Right lobe of liver (tissue), 6 donors: ENCODE data around the gene CACNB4. TPM values are rescaled to one million over a fixed set of nuclear protein-coding genes. Genes with fewer than 3 reads are reported as not detected.
"Not testable (repeated sequence)": the region's sequence is repeated elsewhere in the genome, so short reads cannot be mapped to it uniquely, and the experiment has no call there.

ENCODE experiments used
- ATAC-seq, 4 donors: fragments of 200-7000 bp; cut with Tn5 transposase; one replicate each; pipeline ENCODE4 v1.9.1; 2020; ENCODE audit warnings: mild to moderate bottlenecking in 4 of 4, moderate library complexity in 4 of 4
- DNase-seq, 3 donors: peaks; one replicate each; pipeline ENCODE4 v3.0.0-alpha.2; 2020
- H3K27ac ChIP-seq, 3 donors: fragments of 200-600 bp; one replicate each; pipeline ENCODE4 v1.8.0; 2022
- H3K27me3 ChIP-seq, 2 donors: fragments of 200-600 bp; one replicate each; pipeline ENCODE4 v1.8.0; 2022
- H3K36me3 ChIP-seq, 4 donors: fragments of 200-600 bp; sonication (generic) in 1 of 4; one replicate each; pipeline versions ENCODE4 v1.5.1 to v1.8.0; 2017 to 2022; ENCODE audit warnings: control low read depth in 1 of 4
- H3K4me1 ChIP-seq, 4 donors: fragments of 200-600 bp; sonication (generic) in 1 of 4; one replicate each; pipeline versions ENCODE4 v1.5.1 to v1.8.0; 2017 to 2022; ENCODE audit warnings: control low read depth in 1 of 4
- H3K4me3 ChIP-seq, 3 donors: fragments of 200-600 bp; one replicate each; pipeline ENCODE4 v1.8.0; 2022
- H3K9me3 ChIP-seq, 4 donors: fragments of 200-600 bp; sonication (generic) in 1 of 4; one replicate each; pipeline versions ENCODE4 v1.5.1 to v1.8.0; 2017 to 2022; ENCODE audit warnings: control low read depth in 1 of 4
- POLR2A ChIP-seq: fragments of 450-650 bp; IDR thresholded peaks from one replicate; pipeline ENCODE4 v1.6.1; 2017; ENCODE audit warnings: antibody characterized with exemption, mild to moderate bottlenecking
- WGBS: methylation state at CpG from one replicate; pipeline ENCODE4 v1.1.6; 2018; ENCODE audit warnings: low coverage, low lambda C conversion rate; ENCODE audit not compliant: insufficient coverage; ENCODE audit errors: missing lambda C conversion rate; 5-methylcytosine and 5-hydroxymethylcytosine counted together
- intact Hi-C, 2 donors: fragments of 100-400 bp; cut with DNase I; formaldehyde crosslinking; loops; one replicate each; pipeline versions ENCODE4 v1.11.2 to v1.14.1; 2022
- total RNA-seq, 6 experiments: library from RNA; depleted of rRNA in 2 of 6; stranded (reverse); fragments of >200 nt in 2 of 6; fragmentation: NEBNext Ultra II Directional in 3 of 6; extraction: Animal tissue kit (Norgen Biotek cat#: 25700) in 3 of 6; gene quantifications; one replicate each; pipeline versions ENCODE4 v1.1.0 to v1.2.4, GENCODE V29; 2016 to 2023
- TF ChIP-seq, protein P1 (sequence below), 4 donors: fragments of 200-600 bp in 3 of 4; fragments of 450-650 bp in 1 of 4; IDR thresholded peaks; one replicate each; pipeline versions ENCODE4 v1.5.1 to v1.8.0; 2016 to 2022; ENCODE audit warnings: antibody characterized with exemption in 4 of 4, mild to moderate bottlenecking in 2 of 4
- donor health status: DM: no; HTN: yes; CAD: no.
- donor health status: DM: no; HTN: no; CAD: no.
- donor health status: DM: no; HTN: no; CAD: no.
- donor health status: DM: no; HTN: yes; CAD: no.
- donor health status: DM: no; HTN: yes; CAD: no.

CACNB4 gene
- total RNA-seq, 6 experiments from 2014 or later, result 0.06 to 0.49 (median 0.25) TPM

DNA sequence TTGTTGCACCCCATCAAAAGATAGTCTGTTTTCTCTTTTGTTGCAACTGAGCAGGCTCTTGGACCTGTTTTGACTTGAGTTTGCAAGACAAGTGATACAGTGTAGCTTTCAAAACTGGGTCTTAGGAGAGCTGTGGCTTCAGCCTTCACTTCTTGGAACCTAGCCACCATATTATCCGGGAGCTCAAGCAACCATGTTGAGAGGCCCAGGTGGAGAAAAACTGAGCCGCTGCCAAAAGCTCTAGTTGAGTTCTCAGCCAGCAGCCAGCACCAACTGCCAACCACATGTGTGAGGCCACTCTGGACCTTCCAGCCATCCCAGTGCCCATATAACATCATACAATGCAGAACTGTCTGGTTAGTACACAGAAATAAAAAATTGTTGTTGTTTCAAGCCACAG is 5.4 kb downstream of the CACNB4 start:
- WGBS, result 67% methylated on average over 1 of the region's 2 CpGs
- Histone ChIP-seq H3K4me1 (peaks cover 0 to 10% (median 0%) of the 10 kb centered on the region in 4 donors), H3K27ac (no peak overlapping the region), H3K36me3 (no peaks in the 10 kb centered on the region), H3K4me3 (no peak overlapping the region), H3K27me3 (no peaks in the 10 kb centered on the region), H3K9me3 (no peaks in the 10 kb centered on the region)
- intact Hi-C loops, result no loop called here
- TF ChIP-seq, protein P1, sequence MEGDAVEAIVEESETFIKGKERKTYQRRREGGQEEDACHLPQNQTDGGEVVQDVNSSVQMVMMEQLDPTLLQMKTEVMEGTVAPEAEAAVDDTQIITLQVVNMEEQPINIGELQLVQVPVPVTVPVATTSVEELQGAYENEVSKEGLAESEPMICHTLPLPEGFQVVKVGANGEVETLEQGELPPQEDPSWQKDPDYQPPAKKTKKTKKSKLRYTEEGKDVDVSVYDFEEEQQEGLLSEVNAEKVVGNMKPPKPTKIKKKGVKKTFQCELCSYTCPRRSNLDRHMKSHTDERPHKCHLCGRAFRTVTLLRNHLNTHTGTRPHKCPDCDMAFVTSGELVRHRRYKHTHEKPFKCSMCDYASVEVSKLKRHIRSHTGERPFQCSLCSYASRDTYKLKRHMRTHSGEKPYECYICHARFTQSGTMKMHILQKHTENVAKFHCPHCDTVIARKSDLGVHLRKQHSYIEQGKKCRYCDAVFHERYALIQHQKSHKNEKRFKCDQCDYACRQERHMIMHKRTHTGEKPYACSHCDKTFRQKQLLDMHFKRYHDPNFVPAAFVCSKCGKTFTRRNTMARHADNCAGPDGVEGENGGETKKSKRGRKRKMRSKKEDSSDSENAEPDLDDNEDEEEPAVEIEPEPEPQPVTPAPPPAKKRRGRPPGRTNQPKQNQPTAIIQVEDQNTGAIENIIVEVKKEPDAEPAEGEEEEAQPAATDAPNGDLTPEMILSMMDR (IDR thresholded peaks at IDR 0.05), result no peak
- no peak for TF ChIP-seq POLR2A
- DNase-seq (no peak), ATAC-seq (no peak)

DNA sequence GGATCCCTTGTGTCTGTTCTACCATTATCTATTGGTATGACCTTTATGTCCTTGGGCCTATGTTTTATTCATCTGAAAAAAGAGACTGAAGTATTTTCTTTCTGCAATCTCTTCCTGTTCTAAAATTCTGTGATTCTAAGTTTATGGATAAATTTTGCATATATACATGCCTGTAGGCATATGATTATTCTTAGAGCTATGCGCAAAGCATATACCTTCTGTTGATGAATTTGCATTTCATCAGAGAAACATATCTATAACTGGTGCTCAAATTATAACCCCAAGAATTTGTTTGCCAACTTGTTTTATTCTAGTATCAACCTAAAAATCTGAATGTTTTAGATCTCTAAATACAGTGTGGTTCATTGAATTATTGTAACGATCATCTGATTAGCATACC is 6.7 kb downstream of the CACNB4 start:
- Histone ChIP-seq H3K4me3 (no peak overlapping the region), H3K36me3 (no peaks in the 10 kb centered on the region), H3K9me3 (no peaks in the 10 kb centered on the region), H3K27me3 (no peaks in the 10 kb centered on the region), H3K27ac (no peak overlapping the region), H3K4me1 (no peaks in the 10 kb centered on the region)
- WGBS, result 93% methylated on average over 2 of the region's 2 CpGs
- DNase-seq, result no peak
- intact Hi-C loops, result no loop called here
- TF ChIP-seq, protein P1 (IDR thresholded peaks at IDR 0.05), result no peak
- no peak for TF ChIP-seq POLR2A
- no peak for ATAC-seq

DNA sequence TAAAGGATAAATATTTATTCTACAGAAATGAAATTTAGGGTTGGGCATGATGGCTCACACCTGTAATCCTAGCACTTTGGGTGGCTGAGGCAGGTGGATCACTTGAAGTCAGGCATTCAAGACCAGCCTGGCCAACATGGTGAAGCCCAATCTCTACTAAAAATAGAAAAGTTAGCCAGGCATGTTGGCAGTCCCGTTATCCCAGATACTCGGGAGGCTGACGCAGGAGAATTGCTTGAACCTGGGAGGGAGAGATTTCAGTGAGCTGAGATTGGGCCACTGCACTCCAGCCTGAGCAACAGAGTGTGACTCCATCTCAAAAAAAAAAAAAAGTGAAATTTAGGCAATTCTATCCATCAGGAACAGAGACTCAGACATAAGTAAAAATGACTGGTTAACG is 8.1 kb downstream of the CACNB4 start:
- H3K4me1 ChIP-seq, H3K9me3 ChIP-seq, H3K27me3 ChIP-seq, H3K4me3 ChIP-seq, DNase-seq, ATAC-seq, intact Hi-C loops, H3K36me3 ChIP-seq, H3K27ac ChIP-seq: not testable (repeated sequence)
- WGBS, result 89% methylated on average over 4 of the region's 4 CpGs

DNA sequence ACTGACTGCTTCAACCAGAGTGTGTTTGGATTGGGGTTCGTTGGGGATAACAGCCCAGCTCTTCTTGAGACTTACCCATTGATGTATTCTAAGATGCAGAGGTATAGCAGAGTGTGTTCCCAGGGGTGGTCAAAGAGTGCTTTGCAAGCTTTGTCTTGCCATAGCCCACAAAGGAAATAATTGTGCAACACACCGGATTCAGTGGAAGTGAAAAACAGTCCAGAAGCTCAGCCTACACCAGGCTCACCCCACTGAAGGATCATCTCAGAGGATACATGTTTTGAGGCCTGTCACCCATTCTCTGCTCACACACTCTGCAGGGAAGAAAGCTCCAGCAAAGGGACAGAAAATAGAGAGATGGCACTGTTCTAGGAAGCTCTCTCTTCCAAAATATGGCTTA is 9.6 kb downstream of the CACNB4 start:
- no peak overlapping the region for H3K27ac ChIP-seq
- 36% methylated on average over 2 of the region's 2 CpGs for WGBS
- H3K4me3 ChIP-seq, result no peak overlapping the region
- H3K36me3 ChIP-seq, result no peaks in the 10 kb centered on the region
- no peaks in the 10 kb centered on the region for H3K9me3 ChIP-seq
- no peaks in the 10 kb centered on the region for H3K4me1 ChIP-seq
- DNase-seq (no peak), ATAC-seq (peak in 3 of 4 donors; percentile 32 to 62 (median 45))
- no peaks in the 10 kb centered on the region for H3K27me3 ChIP-seq
- intact Hi-C loops, result no loop called here
- TF ChIP-seq POLR2A, result no peak
- TF ChIP-seq, protein P1 (IDR thresholded peaks at IDR 0.05), result no peak

DNA sequence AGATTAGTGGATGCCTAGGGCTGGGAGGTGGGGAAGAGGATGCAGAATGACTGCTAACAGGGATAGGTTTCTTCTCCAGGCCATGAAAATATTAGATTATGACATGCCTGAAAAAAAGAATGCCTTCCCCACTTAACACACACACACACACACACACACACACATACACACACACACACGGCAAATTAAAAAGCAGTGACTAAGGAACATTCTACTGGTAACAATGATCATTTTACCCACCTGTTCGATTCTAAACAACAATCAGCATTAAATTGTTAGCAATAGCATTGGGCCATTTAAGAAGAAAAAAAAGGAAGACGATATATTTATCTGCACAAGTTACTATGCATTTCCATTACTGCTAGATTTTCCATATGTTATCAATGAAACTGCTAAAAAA is 10.8 kb downstream of the CACNB4 start:
- Histone ChIP-seq H3K36me3 (no peaks in the 10 kb centered on the region), H3K9me3 (no peaks in the 10 kb centered on the region), H3K27me3 (no peaks in the 10 kb centered on the region), H3K4me3 (no peak overlapping the region), H3K4me1 (no peaks in the 10 kb centered on the region), H3K27ac (no peak overlapping the region)
- ATAC-seq (no peak), DNase-seq (no peak)
- 68% methylated on average over 3 of the region's 3 CpGs for WGBS
- intact Hi-C loops, result no loop called here
- TF ChIP-seq POLR2A, result no peak
- TF ChIP-seq, protein P1 (IDR thresholded peaks at IDR 0.05), result no peak
